ENCODE data around the gene ERC1.

Gene ERC1

DNA sequence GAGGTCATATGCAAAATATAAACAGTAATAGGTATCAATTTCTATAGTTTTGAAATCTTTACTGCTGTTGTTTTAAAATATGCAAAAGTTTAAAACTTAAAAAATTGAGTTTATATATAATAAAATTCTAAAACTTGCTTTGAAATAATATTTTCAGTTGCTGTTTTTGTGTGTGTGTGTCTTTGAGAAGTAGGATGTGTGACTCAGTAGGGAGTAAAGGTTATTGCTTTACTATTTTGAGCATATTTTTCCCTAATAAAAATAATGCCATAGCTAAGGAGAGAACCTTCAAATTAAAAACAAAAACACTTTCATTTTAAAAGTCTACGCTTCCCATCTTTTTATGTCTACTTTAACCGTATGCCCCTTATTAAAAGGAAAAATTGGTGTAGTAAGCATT lies 365.3 kb downstream of the ERC1 start:
- DNase-seq (ENCODE audit: low spot score) = no peak

DNA sequence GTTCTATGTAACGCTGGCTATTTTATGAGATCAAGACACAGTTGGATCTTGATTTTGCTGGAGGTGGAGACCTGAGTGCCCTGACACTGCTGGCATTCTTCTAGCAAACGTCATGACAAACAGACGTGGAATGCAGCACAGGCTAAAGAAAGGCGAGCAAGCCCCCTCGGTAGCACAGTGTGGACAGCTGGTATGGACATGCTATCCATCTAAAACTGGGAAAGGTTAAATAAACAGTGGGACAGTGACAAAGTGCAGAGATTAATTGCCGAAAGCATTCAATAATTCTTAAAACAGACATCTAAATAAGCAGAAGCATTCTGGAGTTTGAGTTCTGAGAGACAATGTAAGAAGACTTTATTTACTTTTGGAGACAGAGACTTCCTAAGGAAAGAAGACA lies 366.1 kb downstream of the ERC1 start:
- DNase-seq (ENCODE audit: low spot score) = no peak

DNA sequence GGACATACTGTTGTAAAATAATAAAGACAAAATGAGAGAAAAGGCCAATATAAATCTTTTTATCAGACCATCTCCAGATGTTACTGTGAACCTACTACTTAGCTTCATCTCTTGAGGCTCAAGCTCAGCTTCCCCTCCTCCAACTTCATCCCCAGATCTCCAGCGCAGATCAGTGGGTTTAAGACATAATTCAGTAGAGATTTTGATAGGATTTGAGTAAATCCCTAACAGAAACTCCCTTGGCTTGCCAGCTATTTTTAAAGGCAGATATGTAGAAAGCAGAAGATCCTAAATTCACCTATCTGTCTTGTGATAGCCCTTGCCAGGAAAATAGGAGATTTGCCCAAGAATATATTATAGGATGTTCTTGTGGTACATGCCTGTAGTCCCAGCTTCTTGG lies 366.7 kb downstream of the ERC1 start:
- no peak for DNase-seq (ENCODE audit: low spot score)

DNA sequence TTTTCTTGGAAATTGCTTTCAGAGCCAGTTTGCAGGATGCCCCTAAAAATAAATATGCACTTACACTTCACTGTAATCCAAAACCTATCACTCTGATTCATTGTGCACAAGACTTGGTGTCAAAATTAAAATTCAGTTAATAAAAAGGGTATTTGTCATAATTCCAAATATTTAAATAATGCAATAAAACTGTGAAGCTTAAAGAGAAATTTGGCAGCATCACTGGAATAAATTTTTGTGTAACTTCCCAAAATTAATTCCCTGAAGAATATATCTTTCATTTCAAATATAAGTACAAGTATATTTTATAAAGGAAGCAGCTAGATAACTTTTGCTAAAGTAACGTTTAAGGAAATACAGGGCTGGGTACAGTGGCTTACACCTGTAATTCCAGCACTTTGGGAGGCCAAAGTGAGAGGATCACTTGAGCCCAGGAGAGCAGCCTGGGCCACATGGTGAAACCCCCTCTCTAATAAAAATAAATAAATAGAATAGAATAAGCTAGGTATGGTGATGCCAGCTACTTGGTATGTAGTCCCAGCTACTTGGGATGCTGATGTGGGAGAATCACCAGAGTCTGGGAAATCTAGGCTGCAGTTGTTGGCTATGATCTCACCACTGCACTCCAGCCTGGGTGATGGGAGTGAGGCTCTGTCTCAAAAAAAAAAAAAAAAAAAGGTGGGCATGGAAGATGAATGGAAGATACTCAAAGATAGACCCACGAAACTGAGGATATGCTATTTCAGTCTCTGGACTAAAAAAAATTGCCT lies 369.6 kb downstream of the ERC1 start:
- no peak for DNase-seq (ENCODE audit: low spot score)

DNA sequence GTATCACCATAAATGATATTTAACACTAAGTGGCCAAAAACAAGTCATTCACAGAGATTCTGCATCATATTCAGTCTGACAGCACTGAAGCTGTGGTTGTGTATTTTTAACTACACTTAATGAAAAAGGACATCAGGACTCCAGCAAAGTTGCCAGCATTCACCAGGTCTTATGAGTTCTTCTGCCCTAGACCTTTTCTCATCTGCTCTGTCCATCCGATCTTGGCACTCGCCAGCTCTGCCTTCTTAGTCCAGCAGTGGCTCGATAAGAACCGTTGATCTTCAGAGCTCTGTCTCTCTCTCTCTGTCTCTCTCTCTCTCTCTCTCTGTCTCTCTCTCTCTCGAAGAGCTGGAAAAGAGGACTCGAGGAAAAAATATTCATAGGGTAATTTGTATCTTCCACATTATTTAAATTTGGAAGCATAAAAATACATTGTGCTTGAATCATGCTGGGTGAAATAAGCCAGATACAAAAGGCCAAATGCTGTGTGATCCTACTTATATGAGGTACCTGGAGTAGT lies 371.2 kb downstream of the ERC1 start:
- no peak for DNase-seq (ENCODE audit: low spot score)

DNA sequence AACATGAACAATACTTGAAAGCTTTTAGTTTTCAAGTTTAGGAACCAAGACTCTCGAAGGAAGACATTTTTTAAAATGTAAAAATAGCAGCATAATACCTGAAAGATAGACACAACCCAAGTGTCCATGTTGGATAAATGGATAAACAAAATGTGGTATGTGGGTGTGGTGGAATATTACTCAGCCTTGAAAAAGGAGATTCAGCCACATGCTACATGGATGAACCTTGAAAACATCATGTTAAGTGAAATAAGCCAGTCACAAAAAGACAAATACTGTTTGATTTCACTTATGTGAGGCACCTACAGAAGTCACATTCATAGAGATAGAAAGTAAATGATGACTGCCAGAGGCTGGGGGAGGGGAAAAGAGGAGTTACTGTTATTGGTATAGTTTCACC lies 374.7 kb downstream of the ERC1 start:
- no peak for DNase-seq (ENCODE audit: low spot score)

DNA sequence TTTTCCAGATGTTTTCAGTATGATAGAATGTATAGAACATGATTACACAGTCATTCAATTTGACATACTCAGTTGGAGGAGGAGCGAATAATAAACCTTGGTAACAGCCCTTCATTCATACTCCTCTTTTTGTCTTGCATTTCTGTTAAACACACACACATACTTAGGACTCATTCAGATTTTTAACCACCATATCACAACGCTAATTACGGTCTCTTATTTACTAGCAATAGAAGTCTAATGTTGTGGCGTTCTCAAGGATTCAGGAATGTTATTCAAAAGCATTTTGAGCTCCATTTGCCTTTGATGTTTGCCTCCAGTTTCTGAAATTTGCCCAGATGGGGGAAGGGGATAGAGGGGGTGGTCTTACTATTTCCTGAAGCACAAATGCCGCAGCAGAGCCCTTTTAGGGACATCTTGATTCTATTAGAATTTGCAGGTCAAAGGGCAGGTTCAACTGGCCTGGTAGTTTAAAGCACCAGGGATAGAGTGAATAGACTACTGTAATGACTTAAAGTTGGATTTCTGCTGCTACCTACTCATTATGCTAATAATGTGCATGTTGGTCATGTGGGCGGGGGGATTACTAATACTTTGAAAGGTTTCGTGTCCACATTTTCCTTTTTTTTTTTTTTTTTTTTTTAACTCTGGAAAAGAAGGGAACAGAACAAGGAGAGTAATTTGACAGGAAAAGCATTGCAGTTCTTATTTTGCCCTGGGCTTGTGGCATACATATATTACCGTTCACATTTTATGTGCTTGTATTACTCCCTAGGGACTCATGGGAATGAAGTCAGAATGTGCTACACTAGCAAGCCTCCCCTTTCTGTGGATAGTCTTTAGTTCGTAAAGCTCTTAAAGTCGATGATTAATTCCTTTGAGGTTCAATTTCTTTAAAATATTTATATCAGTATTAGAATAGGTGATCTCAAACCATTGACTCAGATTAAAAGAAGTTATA lies 376.6 kb downstream of the ERC1 start:
- DNase-seq (ENCODE audit: low spot score) = no peak

DNA sequence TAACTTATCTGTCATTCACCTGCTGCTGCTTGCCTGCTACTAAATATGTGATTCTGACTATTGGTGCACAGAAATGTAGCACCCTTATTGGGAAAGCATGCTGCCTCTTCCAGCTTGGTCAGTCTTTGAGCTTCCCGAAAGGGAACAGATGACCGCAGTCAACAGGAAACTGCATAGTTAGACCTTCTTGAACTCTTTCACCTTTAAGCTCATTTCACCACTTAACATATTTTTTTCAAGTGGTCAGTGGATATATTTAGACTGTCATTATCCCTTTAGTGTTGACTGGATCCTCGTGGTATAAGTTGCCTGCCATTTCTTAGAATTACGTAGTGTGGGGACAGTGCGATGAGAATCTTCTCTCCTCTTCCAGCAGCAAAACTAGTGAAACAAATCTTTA lies 378.4 kb downstream of the ERC1 start:
- DNase-seq (ENCODE audit: low spot score) = no peak

DNA sequence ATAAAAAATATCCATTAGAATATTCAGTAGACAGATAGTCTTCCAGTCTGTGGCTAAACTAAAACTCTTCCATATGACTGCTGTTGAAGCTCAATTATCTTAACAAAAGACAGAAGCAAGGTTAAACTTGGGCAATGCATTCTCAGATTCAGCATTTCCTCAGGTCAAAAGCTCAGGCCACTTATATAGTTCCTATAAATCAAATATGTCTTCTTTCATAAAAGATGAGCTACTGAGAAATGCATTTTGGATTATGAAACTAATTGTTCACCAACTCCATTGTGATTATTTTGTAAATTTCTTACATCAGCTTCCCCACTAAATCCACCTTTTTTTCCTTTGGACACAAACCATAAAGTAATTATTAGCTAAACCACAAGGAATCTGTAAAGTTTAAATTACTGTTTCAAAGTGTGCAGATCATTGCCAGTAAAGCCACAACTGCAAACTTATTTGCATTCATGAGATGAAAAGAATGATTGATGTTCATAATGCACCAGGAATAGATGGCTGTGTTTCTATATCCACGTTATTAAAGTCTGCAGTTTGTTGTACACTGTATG lies 379.0 kb downstream of the ERC1 start:
- no peak for DNase-seq (ENCODE audit: low spot score)

DNA sequence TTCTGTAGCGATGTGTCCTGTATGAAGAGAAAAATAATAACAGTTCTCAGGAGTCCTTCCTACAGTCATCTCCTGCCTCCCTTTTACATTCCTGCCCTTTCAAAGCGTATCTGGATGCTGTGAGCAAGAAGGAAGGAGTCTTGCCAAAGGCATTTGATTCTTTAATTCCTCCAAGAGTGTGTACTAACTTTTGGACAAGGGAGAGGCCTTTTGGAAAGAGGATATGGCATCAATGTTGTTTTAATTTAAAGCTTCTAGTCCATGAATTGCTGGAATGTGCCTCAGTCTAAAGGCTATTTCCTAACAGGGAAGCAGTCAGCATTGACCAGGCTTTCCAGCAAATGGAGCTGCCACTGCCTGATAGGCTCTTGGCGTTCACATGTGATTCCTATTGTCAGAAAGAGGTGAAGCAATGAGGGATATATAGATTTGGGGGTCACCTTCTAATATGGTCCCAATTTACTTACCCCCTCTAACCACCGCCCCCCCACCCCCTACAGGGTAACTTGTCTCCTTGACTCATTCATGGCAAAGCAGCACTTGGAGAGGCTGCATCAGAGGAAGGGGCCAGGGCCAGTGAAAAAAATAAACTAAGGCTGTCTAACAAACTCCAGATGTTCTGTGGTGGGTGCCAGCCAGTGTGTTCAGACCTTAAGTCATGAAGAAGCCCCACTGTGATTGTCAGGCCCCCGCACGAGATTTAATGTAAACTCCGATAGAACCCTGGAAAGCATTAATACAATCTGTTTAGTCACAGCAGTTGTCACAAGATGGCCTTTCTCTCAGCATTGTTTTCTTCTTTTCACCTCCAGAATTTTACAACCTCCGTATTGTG lies 383.1 kb downstream of the ERC1 start:
- DNase-seq (ENCODE audit: low spot score) = no peak

DNA sequence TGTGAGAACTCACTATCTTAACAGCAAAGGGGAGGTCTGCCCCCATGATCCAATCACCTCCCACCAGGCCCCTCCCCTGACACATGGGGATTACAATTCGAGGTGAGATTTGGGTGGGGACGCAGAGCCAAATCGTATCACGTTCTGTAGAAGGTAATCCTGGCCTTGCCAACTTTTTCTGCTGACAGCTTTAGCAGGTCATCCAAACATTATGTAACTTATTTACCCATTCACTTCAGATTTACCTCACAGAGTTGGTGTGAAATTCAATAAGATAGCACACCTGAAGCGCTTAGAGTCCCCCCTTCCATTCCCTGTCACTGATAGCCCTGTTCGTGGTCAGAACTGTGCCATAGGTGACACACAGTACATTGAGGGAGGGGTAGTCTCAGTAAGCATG lies 384.3 kb downstream of the ERC1 start:
- DNase-seq (ENCODE audit: low spot score) = no peak

DNA sequence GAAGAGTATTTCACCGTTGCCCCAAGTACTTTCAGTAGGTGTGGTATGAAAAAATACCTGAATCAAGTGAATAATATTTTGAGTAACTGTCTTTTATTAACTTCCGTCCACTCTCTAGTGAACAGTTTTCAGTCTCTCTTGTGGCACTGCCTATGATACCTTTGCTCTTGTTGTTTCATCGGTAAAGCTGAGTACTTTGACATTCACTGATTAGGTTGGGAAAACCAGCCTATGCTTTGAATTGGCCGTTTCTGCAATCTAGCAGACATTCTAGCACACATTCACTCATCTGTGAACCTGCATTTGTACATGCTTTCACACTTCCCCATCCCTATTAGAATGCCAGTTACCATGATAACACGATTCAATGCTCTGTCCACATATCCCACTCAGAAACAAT lies 386.1 kb downstream of the ERC1 start:
- no peak for DNase-seq (ENCODE audit: low spot score)

DNA sequence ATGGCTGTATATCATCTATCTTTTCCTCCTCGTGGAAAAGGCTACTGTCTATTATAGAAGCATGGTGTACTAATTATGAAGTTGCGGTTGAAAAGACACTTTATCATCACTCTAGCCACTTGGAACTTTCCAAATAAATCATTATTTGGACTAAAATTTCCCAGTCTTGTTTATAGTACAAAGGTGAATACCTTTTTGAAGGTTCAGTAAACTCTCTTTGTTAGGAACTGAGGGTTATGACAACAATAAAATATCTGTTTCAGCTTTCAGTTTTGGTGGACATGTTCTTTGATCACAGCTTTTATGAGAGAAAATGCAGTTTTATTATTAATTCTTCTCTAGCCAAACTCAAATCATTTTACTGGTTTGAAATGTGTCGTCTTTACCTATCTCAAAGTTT lies 386.7 kb downstream of the ERC1 start:
- DNase-seq (ENCODE audit: low spot score) = no peak

DNA sequence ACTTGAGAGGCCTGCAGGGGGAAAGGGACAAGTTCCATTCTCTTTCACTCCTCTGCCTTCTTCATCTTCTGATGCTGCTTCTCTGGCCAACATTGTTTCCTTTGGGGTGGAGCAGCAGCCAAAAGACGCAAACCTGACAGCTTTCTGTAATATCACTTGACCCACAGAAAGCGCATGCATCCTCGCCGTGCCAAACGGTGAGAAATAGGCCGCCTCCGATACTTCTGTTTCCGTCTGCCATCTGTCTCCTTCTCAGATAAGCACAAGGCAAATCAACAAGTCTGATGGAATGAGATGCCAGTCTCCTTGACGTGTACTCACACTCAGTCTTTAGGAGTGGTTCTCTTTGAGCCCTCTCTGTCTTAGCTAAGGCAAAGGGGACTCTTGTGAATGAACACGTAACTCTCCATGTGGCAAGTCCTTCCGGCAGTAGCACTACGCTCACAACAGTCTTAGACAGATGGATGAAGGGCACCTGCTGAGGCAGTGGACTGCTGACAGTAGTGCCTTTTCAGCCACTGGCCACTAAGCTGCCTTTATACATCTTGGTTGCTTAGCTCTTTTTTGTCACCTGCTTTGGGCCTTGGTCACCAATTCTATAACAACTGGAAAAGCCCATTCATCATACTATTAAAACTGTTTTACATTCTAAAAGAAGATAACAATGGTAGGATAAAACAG lies 389.3 kb downstream of the ERC1 start:
- no peak for DNase-seq (ENCODE audit: low spot score)

DNA sequence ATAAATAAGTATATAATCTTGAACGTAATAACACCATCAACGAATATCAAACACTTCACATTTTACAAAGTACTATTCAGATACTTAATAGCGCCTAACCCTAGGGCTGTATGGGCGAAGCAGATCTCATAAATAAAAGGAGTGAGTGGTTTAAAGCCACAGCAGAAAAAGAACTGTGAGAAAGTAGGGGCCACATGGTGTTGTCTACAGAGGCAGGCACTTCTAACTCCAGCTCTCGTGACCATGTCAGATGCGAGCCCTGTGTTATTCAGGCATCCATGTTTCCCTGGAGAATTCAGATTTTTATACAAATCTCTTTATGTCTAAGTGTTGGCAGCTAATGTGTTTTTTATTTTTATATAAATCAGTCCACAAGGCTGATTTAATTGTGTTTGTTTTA lies 391.1 kb downstream of the ERC1 start:
- DNase-seq (ENCODE audit: low spot score) = no peak

DNA sequence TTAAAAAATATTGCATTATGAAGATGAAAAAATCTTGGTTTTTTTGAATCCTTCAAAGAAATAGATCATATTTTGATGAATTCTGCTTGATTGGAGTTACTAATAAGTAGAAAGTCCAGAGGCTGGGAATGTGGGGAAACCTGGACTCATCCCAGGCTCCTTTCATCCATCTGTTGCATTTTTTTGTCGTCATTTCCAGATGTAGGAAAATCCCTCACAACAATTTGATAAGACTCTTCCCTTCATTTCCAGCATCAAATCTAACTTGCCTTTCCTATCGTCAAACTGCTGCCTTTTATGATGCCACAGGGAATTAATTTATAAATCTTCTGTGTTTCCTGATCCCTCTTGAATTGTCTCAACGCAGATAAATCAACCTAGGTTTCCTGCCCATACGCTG lies 391.8 kb downstream of the ERC1 start:
- DNase-seq (ENCODE audit: low spot score) = no peak

DNA sequence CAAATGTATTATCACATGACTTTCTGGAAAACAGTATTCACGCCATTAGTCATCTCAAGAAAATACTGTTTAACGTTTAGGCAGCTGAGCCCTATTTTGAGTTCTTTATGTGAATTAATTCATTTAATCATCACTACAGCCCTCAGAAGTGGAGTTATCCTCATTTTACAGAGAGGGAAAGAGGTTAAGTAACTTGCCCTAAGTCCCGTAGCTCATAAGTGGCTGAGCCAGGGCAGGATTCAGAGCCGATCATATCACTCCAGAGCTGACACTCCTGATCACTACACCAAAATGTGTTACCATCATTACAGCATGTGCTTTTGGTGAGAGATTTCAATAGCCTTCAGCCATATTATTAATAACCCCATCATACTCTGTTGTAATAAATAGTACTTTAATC lies 392.7 kb downstream of the ERC1 start:
- no peak for DNase-seq (ENCODE audit: low spot score)

DNA sequence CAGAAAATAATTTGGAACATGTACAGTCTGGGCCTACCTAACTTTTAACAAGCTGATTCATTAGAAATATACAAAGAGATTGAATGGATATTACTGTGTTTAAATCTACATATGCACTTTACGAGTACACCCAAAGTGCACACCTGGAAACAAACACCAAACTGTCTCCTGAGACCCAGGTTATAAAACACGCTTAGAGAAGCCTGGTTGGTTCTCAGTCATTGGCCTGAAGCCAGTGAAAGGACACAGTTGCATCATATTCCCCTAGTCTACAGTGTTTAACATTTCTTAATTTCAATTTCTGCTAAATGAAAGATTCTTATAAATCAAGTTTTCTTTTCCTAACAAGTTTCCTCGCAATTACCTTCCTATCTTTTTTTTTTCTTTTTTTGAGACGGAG lies 393.9 kb downstream of the ERC1 start:
- DNase-seq (ENCODE audit: low spot score) = no peak

DNA sequence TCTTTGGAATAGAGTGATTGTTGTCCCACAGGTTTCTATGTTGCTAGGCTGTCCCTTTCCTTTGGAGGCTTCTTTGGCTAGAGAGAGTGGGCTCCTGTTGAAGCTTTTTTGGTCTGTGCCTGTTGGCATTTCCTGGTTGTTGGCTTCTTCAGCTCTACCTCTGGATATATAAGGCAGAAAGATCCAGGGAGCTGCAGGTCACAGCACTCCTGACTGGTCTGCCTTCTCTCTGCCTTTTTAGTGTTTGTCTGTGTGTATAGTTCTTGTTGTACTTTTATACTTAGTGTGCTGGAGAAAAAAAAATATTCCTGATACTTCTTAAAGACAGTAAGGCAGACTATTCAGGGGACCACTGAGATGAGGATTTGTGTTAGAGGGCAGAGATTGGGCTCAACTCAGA lies 400.7 kb downstream of the ERC1 start:
- DNase-seq (ENCODE audit: low spot score) = no peak

DNA sequence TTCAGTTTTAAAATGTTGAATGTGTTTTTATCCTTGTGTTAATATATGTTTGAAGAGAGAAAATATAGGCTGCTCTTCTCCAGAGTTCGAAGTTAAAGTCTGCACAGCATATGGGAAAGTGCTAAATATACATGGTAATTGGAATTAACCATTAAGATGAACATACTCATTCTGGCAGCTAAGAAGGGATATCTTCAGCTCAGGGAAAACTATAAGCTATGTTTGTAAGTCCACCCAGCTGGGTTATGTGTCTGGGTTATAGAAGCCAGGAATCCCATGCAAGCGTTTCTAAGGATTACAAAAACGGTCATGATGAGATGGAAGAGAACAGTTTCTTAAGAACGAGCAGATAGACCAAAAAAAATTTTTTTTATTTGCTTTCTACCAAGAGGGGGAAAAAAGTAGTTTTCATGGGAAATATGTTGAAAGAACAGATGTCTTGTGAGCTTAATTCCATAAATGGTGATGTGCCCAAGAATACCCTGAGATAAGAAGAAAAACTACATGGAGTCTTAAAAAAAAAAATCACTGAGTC lies 404.5 kb downstream of the ERC1 start:
- no peak for DNase-seq (ENCODE audit: low spot score)

DNA sequence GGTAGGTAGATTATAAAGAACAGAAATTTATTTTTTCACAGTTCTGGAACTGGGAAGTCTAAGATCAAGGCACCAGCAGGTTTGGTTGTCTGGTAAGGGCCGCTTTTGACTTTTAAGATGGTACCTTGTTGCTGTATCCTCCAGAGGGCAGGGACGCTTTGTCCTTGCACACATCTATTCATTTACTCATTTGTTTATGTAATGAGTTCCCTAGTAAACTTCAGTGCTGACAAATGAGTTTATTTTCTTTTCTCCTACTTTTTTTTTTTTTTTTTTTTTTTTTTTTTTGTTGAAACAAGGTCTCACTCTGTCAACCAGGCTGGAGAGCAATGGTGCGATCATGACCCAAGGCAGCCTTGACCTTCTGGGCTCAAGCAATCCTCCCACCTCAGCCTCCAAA lies 407.6 kb downstream of the ERC1 start:
- no peak for DNase-seq (ENCODE audit: low spot score)
